Skeletal muscle satellite cell (primary cell): ENCODE results near the gene ENOX1.

Experiments
- H3K27me3 ChIP-seq: 2 replicates; pipeline ENCODE4 v1.7.0; 2013; ENCODE audit warnings: low read length; ENCODE audit not compliant: control insufficient read depth, insufficient read depth
- H3K36me3 ChIP-seq: 2 replicates; pipeline ENCODE4 v1.7.0; 2013; ENCODE audit warnings: mild to moderate bottlenecking, control low read depth, low read length; ENCODE audit not compliant: insufficient read depth
- H3K4me1 ChIP-seq: 2 replicates; pipeline ENCODE4 v1.7.0; 2013; ENCODE audit warnings: low read length; ENCODE audit not compliant: control insufficient read depth, insufficient read depth
- H3K4me2 ChIP-seq: 2 replicates; pipeline ENCODE4 v1.7.0; 2013; ENCODE audit warnings: mild to moderate bottlenecking, low read length
- H3K4me3 ChIP-seq: 2 replicates; pipeline ENCODE4 v1.7.0; 2013; ENCODE audit warnings: low read length
- H3K9ac ChIP-seq: 2 replicates; pipeline ENCODE4 v1.7.0; 2013; ENCODE audit warnings: mild to moderate bottlenecking, low read depth, low read length, moderate library complexity
- H3K9me3 ChIP-seq: replicated peaks from 2 replicates; pipeline ENCODE4 v1.7.0; 2013; ENCODE audit warnings: mild to moderate bottlenecking, control low read depth, low read length

Gene ENOX1

GRCh38 chr13:43647471-43647870, 139.3 kb downstream of the ENOX1 start:
- Histone ChIP-seq H3K4me2 (no peak overlapping the region), H3K4me3 (no peak overlapping the region), H3K9ac (no peak overlapping the region), H3K4me1 (no peaks in the 10 kb centered on the region), H3K36me3 (no peaks in the 10 kb centered on the region), H3K27me3 (no peaks in the 10 kb centered on the region), H3K9me3 (no peaks in the 10 kb centered on the region)

DNA sequence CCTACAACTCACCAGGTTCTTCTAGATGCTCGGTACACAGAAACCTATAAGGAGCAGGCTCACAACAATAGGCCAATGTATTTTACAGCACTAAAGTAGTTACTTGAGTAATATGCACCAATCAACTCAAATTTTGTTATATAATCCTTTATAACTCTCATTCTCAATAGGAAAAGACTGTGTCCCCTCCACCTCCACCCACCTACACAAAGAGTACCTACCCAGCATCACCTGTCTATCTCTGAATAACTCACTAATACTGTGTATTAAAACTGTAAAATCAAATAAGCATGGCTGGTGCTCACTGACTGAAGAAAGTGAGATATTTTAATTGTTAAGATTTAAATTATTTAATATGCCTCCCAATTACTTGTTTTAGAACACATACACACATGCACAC, 146.3 kb downstream of the ENOX1 start:
- H3K4me1 ChIP-seq, result no peaks in the 10 kb centered on the region
- no peak overlapping the region for H3K4me2 ChIP-seq

DNA sequence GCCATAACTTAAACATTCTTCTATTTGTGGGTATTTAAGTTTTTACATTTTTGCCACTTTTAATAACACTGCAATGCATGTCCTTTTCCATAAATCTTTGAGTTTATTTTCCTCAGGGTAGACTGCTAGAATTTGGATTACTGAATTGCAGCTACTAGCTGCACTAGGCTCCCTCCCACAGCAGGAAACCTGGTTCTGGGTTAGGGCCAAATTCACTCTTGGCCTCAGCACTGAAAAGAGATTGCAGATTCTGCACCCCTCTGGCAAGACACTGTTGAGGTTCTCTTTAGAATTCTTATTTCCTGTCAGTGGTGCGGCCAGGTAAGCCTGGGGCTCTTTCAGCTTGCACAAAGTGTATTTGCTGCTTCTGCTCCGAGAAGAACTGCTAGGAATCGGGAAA, 155.7 kb downstream of the ENOX1 start:
- Histone ChIP-seq H3K4me2 (no peak overlapping the region), H3K27me3 (no peaks in the 10 kb centered on the region), H3K4me1 (no peaks in the 10 kb centered on the region), H3K4me3 (no peak overlapping the region), H3K9me3 (no peaks in the 10 kb centered on the region), H3K36me3 (no peaks in the 10 kb centered on the region), H3K9ac (no peak overlapping the region)

More for the DNA sequence above, 146.3 kb downstream of the ENOX1 start:
- Histone ChIP-seq H3K9ac (no peak overlapping the region), H3K4me3 (no peak overlapping the region), H3K27me3 (no peaks in the 10 kb centered on the region), H3K9me3 (no peaks in the 10 kb centered on the region), H3K36me3 (no peaks in the 10 kb centered on the region)

DNA sequence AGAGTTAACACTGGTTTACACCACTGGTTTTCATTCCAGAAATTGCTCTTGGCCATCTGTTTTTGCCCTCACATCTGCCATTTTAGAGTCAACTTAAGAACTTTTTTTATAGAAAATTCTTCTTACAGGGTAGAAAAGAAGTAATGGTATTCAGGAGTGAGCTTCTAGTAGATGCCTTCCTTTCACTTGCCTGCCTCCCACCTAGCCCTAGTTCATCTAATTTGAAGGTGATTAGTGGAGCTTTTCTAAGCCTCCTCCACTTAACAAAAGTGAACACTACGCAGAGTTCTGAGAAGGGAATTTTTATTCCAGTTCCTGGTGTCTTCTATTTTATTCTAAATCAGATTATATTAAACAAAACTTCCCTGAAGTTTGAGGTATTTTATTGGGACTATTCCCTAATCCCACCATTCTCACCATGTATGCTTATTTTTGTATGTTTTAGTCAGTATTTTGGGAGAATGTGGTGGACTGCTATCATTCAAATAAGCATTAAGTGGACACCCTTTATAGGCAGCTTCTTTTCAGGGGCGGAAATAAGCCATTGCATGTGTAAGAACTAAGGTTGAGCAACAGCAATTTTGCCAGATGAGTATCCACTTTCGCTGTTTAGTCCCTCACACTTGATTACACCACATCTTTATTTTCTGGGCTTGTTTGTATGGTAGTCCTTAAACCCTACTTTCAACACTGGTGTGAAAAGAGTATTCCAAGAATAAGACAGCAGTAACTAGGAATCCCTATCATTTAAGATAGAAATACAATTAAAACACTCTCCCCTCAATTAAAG, 156.9 kb downstream of the ENOX1 start:
- no peaks in the 10 kb centered on the region for H3K9me3 ChIP-seq
- no peaks in the 10 kb centered on the region for H3K36me3 ChIP-seq
- H3K4me3 ChIP-seq, result no peak overlapping the region
- no peak overlapping the region for H3K9ac ChIP-seq
- no peaks in the 10 kb centered on the region for H3K4me1 ChIP-seq
- H3K4me2 ChIP-seq, result no peak overlapping the region
- H3K27me3 ChIP-seq, result no peaks in the 10 kb centered on the region

- no peaks in the 10 kb centered on the region for H3K4me1 ChIP-seq
- no peaks in the 10 kb centered on the region for H3K27me3 ChIP-seq
- no peak overlapping the region for H3K4me2 ChIP-seq
- no peak overlapping the region for H3K9ac ChIP-seq
- no peaks in the 10 kb centered on the region for H3K9me3 ChIP-seq
- no peak overlapping the region for H3K4me3 ChIP-seq
- no peaks in the 10 kb centered on the region for H3K36me3 ChIP-seq
These were observed 159.8 kb downstream of the ENOX1 start for GRCh38 chr13:43626994-43627393.

DNA sequence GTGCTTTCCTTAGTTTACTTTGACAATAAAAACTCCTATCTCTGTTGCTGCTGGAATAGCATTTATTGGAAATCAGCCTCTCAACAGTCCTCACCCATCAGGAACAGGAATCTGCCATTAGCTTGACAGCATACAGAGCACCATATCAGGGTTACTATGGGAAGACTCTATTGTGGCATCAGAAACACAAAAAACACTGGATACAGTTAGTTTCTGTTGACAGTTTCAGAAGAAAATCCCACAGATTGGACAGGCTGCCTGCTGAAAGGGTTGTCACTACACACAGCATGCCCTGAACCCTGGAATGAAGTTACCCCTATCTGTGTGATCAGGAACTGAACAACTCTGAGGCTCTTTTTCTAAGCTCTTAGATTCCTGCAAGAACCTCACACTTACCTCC, 172.7 kb downstream of the ENOX1 start:
- no peak overlapping the region for H3K4me2 ChIP-seq
- H3K27me3 ChIP-seq, result no peaks in the 10 kb centered on the region
- H3K9me3 ChIP-seq, result no peaks in the 10 kb centered on the region
- no peak overlapping the region for H3K4me3 ChIP-seq
- H3K4me1 ChIP-seq, result no peaks in the 10 kb centered on the region
- H3K9ac ChIP-seq, result no peak overlapping the region
- H3K36me3 ChIP-seq, result no peaks in the 10 kb centered on the region

DNA sequence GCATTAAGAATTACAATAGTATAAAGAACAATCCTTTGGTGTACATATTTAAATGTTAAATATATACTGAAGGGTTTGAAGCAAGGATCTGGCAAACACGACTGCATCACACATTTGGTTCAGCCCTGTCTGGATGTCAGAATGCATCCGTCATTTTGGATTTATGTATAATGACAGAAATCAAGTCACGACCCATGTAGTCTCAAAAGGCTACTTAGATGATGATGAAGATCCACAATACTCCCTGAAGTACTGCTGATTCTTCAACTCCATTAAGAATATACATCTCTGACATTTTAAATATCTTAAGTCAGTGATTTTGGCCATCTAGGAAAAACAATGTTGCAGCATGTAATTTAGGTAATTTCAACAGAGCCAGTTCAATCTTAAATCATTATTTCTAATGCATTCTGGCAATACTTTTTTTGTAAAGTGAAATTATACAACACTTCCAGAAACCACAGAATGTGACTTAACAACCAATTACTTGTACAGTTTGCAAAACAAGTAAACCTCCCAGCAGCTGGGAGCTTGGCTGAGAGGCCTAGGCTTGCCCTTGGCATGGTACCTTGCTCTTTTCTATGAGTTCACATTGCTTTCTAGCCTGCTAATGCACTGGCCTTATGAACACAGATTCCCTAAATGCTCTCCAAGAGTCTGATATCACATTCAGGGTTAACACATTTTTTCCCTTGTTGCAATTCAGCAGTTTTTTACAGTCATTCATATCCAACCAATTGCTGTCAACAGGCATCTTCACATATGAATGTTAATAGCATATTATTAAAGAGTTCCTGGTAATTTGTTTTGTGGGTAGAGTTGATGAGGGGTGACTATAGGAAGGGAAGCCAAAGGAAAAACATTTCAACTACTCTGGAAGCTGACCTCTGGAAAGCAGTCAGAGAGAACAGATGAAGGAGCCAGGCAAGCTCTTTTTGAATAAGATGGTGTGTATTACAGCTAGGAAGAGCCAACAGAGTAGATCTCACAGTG, 175.2 kb downstream of the ENOX1 start:
- H3K36me3 ChIP-seq, result no peaks in the 10 kb centered on the region
- H3K9me3 ChIP-seq, result no peaks in the 10 kb centered on the region
- no peaks in the 10 kb centered on the region for H3K27me3 ChIP-seq
- H3K9ac ChIP-seq, result no peak overlapping the region
- no peak overlapping the region for H3K4me3 ChIP-seq
- no peak overlapping the region for H3K4me2 ChIP-seq
- no peaks in the 10 kb centered on the region for H3K4me1 ChIP-seq

- H3K4me3 ChIP-seq, result no peak overlapping the region
- H3K9me3 ChIP-seq, result peaks cover 4% of the 10 kb centered on the region
- no peak overlapping the region for H3K9ac ChIP-seq
- H3K4me2 ChIP-seq, result no peak overlapping the region
- H3K27me3 ChIP-seq, result no peaks in the 10 kb centered on the region
- no peaks in the 10 kb centered on the region for H3K36me3 ChIP-seq
- no peaks in the 10 kb centered on the region for H3K4me1 ChIP-seq
These were observed 178.2 kb downstream of the ENOX1 start for GRCh38 chr13:43608400-43609137.

DNA sequence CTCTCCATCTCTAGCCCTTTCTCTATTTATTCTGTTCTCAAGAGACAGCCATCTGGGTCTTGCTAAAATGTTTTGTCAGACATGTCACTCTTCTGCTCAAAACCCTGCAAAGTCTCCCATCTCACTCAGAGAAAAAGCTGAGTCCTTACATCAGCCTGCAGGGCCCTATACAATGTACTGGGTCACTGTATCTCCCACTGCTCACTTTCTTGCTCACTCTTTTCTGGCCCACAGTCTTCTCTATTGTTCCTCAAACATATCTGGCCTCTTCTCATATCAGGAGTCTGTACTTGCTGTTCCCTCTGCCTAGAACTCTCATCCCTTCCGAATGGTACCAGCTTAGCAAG, 189.2 kb downstream of the ENOX1 start:
- Histone ChIP-seq H3K4me3 (no peak overlapping the region), H3K4me2 (no peak overlapping the region), H3K36me3 (no peaks in the 10 kb centered on the region), H3K9ac (no peak overlapping the region), H3K4me1 (no peaks in the 10 kb centered on the region), H3K27me3 (no peaks in the 10 kb centered on the region), H3K9me3 (no peaks in the 10 kb centered on the region)

GRCh38 chr13:43596924-43597598, 189.7 kb downstream of the ENOX1 start:
- no peak overlapping the region for H3K4me2 ChIP-seq
- no peaks in the 10 kb centered on the region for H3K27me3 ChIP-seq
- H3K4me3 ChIP-seq, result no peak overlapping the region
- no peak overlapping the region for H3K9ac ChIP-seq
- H3K36me3 ChIP-seq, result no peaks in the 10 kb centered on the region
- no peaks in the 10 kb centered on the region for H3K9me3 ChIP-seq
- H3K4me1 ChIP-seq, result no peaks in the 10 kb centered on the region

DNA sequence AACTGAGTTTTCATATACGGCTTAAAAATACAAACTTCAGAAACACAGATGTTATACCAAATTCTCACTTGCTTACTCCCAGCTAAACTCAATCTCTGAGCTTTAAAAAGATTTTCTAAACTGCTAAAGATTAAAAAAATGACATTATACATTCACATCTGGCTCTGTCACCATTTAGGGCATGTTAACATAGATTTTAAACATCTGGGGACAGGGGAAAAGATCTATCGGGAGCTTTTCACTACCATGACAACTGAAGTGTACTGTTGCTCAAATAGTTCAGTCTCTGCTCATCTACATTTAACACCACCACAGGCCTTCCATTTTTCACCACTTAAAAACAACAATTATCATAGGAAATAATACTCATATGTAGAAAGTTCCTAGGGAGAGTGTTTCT, 190.8 kb downstream of the ENOX1 start:
- no peak overlapping the region for H3K4me2 ChIP-seq
- H3K4me3 ChIP-seq, result no peak overlapping the region
- H3K9ac ChIP-seq, result no peak overlapping the region
- no peaks in the 10 kb centered on the region for H3K36me3 ChIP-seq
- H3K27me3 ChIP-seq, result no peaks in the 10 kb centered on the region
- no peaks in the 10 kb centered on the region for H3K4me1 ChIP-seq
- H3K9me3 ChIP-seq, result no peaks in the 10 kb centered on the region
